Fibroblast of skin of left biceps (primary cell): ENCODE results near the gene KDM5D.

ENCODE experiments used
- DNase-seq, 2 experiments: peaks; one replicate each; pipeline ENCODE4 v3.0.0-alpha.2; 2013; ENCODE audit warnings: low read depth in 2 of 2

The KDM5D gene

GRCh38 chrY:19744381-19745378 lies at the start of gene KDM5D:
TSS of gene KDM5D (minus strand) at chrY:19744726. CDS start at chrY:19744534, 192 bp downstream.
- peak; percentile 46 to 49 for DNase-seq

GRCh38 chrY:19768375-19768774 lies 23.8 kb upstream of the KDM5D start:
- no peak for DNase-seq

- DNase-seq, result no peak
Measured at GRCh38 chrY:19743331-19743730, 1.2 kb downstream of the KDM5D start.

- no peak for DNase-seq
Measured at GRCh38 chrY:19742153-19742552, 2.4 kb downstream of the KDM5D start.

- DNase-seq, result no peak
Measured at GRCh38 chrY:19734425-19734824, 10.1 kb downstream of the KDM5D start.

GRCh38 chrY:19717950-19718349 lies 26.6 kb downstream of the KDM5D start:
- DNase-seq, result no peak

- DNase-seq, result no peak
Measured at GRCh38 chrY:19717146-19717545, 27.4 kb downstream of the KDM5D start.

- DNase-seq, result no peak
Measured at GRCh38 chrY:19715226-19715625, 29.3 kb downstream of the KDM5D start.

- DNase-seq, result no peak
Measured at GRCh38 chrY:19713430-19713829, 31.1 kb downstream of the KDM5D start.

- no peak for DNase-seq
Measured at GRCh38 chrY:19706273-19706672, 38.3 kb downstream of the KDM5D start.

- DNase-seq, result no peak
Measured at GRCh38 chrY:19698495-19698894, 46.0 kb downstream of the KDM5D start.

- DNase-seq, result no peak
Measured at GRCh38 chrY:19680821-19681220, 63.7 kb downstream of the KDM5D start.
